ENCODE results near the gene CD79A.

Gene CD79A

DNA sequence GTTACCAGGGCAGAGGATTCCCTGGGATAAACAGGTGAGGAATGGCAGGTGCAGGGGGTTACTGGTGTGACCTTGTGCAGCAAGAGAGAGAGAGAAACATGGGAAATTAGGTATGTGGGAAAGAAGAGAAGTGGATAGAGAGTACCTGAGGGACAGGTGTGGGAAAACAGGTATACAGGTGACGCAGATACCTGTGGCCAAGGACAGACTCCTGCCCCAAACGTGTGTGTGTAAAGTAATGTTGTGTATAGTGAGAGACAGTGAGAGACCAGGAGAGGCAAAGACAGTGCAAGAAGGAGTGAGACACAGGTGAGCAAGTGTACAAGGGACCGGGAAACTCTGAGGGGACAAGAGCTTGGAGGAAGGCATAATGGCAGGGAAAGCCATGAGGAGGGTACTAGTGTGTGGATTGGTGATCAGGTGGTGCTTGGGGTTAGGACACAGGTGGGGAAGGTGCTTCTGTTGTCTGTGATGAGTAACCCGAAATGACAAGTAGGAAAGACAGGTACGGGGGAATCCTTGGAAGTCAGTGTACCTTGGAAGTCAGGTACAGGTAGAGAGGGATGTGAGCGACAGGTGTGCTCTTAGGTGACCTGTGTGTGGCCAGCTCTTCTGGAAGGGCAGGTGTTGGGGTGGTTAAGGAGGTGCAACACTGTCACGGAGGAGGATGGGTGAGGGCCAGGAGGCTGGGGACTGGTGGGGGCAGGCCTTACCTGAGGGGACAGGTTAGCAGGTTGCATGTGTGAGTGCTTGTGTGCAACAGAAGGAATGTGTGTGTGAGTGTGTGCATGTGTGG, 48.3 kb downstream of the CD79A start:
- DNase-seq = no peak

DNA sequence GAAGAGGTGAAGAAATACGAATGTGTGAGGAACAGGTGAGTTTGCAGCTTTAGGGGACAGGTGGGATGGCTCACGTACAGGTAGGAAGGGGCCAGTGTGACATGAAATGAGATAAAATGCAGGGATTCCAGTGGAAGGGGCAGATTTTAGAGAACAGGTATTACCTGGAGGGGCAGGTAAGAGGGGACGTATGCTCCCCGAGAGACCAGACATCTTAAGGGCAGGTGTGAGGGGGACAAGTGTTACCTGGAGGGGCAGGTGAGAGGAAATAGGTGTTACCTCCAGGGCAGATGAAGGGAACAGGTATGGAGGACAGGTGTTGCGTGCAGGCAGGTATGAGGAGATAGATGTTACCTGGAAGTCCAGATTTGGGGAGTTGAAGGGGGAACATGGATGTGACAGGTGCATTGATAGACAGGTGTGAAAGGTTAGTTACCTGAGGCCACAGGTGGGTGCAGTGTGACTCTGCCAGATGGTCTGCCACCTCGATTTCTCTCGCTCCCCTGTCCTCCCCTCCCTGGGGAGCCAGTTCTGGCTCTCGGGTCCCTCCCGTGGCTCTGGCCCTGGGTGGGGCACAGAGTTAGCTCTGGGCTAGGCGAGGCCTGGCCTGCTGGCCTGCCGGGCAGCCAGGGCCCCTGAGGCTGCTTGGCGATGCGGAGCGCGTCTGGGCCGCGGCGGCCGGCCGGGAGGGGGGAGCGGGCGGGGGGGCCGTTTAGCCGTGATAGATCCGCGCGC, 49.1 kb downstream of the CD79A start:
- DNase-seq = no peak
- in situ Hi-C loops (cut with HindIII; ENCODE audit: low pct_ligation_motif_present, low pct_unique_long_range_greater_than_20kb, low sequenced_read_pairs) = no loop called here

More for the DNA sequence above, 48.3 kb downstream of the CD79A start:
- in situ Hi-C loops (cut with HindIII; ENCODE audit: low pct_ligation_motif_present, low pct_unique_long_range_greater_than_20kb, low sequenced_read_pairs) = no loop called here

DNA sequence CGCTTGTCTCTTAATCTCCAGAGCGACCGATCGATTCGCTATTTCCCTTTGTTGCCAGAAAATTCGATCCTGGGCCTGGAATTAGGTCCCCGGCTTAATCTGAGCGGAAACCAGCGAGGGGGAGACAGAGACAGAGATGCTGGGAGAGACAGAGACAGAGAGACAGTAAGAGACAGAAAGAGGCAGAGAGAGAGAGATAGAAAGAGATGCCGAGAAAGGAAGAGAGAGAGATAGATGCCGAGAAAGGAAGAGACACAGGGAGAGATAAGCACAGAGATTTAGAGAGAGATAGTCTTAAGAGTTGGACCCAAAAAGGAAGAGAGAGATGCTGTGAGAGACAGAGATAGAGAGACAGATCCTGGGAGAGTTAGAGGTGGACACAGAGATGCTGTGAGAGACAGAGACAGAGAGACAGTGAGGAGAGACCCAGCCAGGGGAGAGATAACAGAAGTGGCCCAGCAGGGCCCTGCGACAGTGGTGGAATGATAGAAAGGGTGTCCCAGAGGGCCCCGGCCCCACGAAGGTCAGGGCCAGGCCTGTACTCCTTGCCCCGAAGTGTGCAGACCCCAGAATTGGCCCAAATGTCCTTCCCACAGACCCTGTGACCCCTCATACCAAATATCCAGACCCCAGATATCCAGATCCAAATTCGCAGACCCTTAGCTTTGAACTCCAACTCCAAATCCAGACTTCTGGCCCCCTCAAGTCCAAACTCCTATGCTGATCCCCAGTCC, 49.9 kb downstream of the CD79A start:
- no peak for DNase-seq
- in situ Hi-C loops (cut with HindIII; ENCODE audit: low pct_ligation_motif_present, low pct_unique_long_range_greater_than_20kb, low sequenced_read_pairs) = no loop called here

DNA sequence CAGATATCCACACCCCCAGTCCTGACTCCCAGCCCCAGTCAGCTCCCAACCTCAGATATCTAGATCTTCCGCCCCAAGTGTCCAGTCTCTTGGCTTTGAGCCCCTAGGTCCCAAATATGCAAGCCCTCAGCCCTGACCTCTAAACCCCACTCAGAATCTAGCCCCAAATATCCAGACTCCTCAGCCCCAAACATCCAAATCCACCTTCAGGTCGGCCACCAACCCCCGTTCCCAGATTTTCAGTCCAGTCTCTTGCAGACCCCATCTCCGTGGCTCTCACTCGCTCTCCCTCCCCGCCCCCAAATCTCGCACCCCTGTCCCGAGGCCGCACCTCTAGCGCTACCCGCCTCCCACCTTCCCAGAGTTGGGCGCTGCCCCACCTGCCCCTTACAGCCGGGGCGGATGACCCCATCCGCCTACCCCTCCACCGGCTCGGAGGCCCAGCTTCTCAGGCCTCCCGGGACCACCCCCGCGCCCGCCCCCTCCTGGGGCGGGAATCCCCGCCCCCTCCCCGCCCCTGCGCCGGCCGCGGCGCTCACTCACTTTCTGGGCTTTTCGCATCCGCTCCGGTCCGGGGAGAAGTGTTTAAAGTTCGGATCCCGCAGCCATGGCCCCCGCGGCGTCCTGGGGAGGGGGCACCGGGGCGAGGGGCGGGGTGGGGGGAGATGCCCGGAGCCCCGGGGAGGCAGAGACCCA, 50.6 kb downstream of the CD79A start:
- DNase-seq = no peak
- in situ Hi-C loops (cut with HindIII; ENCODE audit: low pct_ligation_motif_present, low pct_unique_long_range_greater_than_20kb, low sequenced_read_pairs) = no loop called here

DNA sequence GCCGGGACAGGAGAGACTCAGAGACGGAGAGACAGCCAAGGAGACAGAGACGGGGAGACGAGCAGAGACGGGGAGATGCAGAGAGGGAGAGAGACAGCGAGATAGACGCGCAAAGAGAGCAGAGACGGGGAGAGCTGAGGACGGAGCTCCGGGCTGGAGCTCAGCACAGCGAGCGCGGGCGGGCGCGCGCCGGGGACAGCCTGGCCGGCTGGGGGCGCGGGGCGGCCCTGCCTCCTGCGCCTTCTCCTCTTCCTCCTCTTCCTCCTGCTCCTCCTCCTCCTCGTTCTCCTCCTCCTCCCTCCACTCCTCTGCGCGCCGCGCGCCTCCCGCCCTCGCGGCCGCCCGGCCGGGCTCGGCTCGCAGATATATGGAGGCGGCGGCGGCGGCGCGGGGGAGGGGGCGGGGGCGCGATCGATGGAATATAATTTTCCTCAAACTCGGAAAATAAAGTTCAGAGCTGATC, 51.2 kb downstream of the CD79A start, which contains the start of gene ERFL:
TSS of gene ERFL (minus strand) at position 229 of the 463 bp plus-strand sequence. CDS start 15,530 bp downstream, outside the sequence.
- DNase-seq = no peak
- in situ Hi-C loops (cut with HindIII; ENCODE audit: low pct_ligation_motif_present, low pct_unique_long_range_greater_than_20kb, low sequenced_read_pairs) = no loop called here

DNA sequence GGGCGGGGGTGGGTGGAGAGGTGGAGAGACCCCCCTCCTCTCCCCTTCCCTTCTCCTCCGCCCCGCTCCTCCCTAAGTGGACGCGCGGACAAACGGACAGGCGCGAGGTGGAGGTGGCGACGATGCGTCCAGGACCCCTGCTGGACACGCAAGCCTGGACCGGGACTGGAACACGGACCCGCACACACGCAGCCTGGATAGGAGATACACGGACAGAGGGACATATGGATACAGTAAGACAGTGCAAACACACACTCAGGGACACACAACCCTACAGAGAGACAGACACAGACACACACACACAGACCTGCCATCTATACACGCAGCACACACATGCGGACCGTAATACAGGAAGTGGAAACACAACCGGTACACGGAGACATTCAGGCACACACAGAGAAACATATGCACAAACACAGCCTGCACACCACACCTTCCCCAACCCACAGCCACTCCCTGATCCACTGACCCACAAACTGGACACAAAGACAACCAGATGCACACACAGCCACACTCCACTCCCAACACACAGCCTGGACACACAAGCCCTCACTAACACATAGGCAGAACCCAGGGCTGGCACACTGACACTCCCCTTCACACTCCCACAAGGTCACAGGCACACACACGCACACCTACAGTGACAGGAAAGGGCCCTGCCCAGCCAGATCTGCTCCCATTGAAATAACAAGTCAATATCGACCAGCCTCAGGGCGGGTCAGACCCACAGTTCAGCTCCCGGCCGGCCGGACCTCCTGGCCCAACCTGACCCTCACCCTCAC, 51.9 kb downstream of the CD79A start:
- no peak for DNase-seq

DNA sequence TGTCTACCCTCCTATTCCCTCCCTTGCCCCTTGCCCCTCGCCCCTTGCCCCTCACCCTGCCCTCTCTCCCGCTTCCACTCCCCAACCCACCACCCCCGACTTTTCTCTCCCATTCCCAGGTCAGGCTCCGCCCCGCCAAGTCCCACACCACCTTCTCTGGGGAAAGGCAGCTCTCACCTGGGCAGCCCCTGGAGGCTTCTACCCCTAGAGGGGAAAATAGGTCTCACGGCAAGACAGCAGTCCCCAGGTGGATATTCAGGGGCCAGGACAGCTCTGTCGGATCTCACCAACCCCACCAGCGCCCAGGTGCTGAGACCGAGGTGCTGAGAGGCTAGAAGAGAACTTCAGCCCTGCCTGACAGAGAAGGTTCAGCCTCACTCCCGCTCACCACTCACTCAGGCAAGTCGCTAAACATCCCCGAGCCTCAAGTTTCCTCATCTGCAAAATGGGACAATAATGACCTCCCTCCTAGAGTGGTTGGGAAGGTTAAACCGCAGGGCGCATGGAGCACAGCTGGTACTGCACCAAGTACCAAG, 52.5 kb downstream of the CD79A start:
- in situ Hi-C loops (cut with HindIII; ENCODE audit: low pct_ligation_motif_present, low pct_unique_long_range_greater_than_20kb, low sequenced_read_pairs) = no loop called here

More for the DNA sequence above, 51.9 kb downstream of the CD79A start:
- in situ Hi-C loops (cut with HindIII; ENCODE audit: low pct_ligation_motif_present, low pct_unique_long_range_greater_than_20kb, low sequenced_read_pairs) = no loop called here

DNA sequence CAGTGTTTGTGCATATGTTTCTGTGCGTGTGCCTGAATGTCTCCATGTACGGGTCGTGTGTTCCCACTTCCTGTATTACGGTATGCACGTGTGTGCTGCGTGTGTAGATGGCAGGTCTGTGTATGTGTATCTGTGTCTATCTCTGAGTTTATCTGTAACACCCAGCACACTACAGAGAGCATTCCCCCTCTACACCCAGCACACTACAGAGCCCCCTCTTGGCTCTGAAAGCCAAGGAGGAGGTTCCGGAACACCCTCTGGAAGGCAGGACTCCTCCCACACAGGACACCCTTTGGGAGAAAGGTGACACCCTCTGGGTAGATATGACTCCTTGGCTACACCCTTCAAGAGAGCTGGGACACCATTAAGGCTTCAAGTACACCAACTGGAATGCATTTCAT, 53.2 kb downstream of the CD79A start:
- no peak for DNase-seq
- in situ Hi-C loops (cut with HindIII; ENCODE audit: low pct_ligation_motif_present, low pct_unique_long_range_greater_than_20kb, low sequenced_read_pairs) = no loop called here

More for the DNA sequence above, 52.5 kb downstream of the CD79A start:
- DNase-seq = no peak
